ENCODE measurements around the gene TBX19.

TBX19 gene

GRCh38 chr1:168295411-168296114 lies 14.9 kb downstream of the TBX19 start:
- Mint-ChIP-seq H3K9me3 (ENCODE audit: low read depth) (no peaks in the 10 kb centered on the region), H3K4me3 (no peak overlapping the region), H3K27ac (no peak overlapping the region), H3K27me3 (no peaks in the 10 kb centered on the region), H3K4me1 (ENCODE audit: low read depth) (no peaks in the 10 kb centered on the region), H3K36me3 (peaks cover 5% of the 10 kb centered on the region)

GRCh38 chr1:168297019-168297730 lies 16.5 kb downstream of the TBX19 start:
- Mint-ChIP-seq H3K36me3 (peaks cover 8% of the 10 kb centered on the region), H3K4me1 (ENCODE audit: low read depth) (no peaks in the 10 kb centered on the region), H3K27me3 (no peaks in the 10 kb centered on the region), H3K27ac (no peak overlapping the region), H3K4me3 (no peak overlapping the region), H3K9me3 (ENCODE audit: low read depth) (no peaks in the 10 kb centered on the region)

- Mint-ChIP-seq H3K4me1 (ENCODE audit: low read depth) (no peaks in the 10 kb centered on the region), H3K9me3 (ENCODE audit: low read depth) (no peaks in the 10 kb centered on the region), H3K27me3 (no peaks in the 10 kb centered on the region), H3K4me3 (no peak overlapping the region), H3K27ac (no peak overlapping the region), H3K36me3 (peaks cover 10% of the 10 kb centered on the region)
These were observed 17.8 kb downstream of the TBX19 start for GRCh38 chr1:168298446-168298845.

- H3K9me3 Mint-ChIP-seq (ENCODE audit: low read depth): no peaks in the 10 kb centered on the region
- peaks cover 16% of the 10 kb centered on the region for H3K36me3 Mint-ChIP-seq
- no peak overlapping the region for H3K4me3 Mint-ChIP-seq
- no peak overlapping the region for H3K27ac Mint-ChIP-seq
- no peaks in the 10 kb centered on the region for H3K4me1 Mint-ChIP-seq (ENCODE audit: low read depth)
- H3K27me3 Mint-ChIP-seq: no peaks in the 10 kb centered on the region
These were observed 19.9 kb downstream of the TBX19 start for GRCh38 chr1:168300626-168301025.

- Mint-ChIP-seq H3K27ac (no peak overlapping the region), H3K4me1 (ENCODE audit: low read depth) (no peaks in the 10 kb centered on the region), H3K36me3 (peaks cover 24% of the 10 kb centered on the region), H3K4me3 (no peak overlapping the region), H3K27me3 (no peaks in the 10 kb centered on the region), H3K9me3 (ENCODE audit: low read depth) (no peaks in the 10 kb centered on the region)
These were observed 21.1 kb downstream of the TBX19 start for GRCh38 chr1:168301664-168302320.

GRCh38 chr1:168303716-168304540 lies 23.3 kb downstream of the TBX19 start:
- peaks cover 37% of the 10 kb centered on the region for H3K36me3 Mint-ChIP-seq
- H3K4me3 Mint-ChIP-seq: no peak overlapping the region
- no peaks in the 10 kb centered on the region for H3K27me3 Mint-ChIP-seq
- H3K9me3 Mint-ChIP-seq (ENCODE audit: low read depth): no peaks in the 10 kb centered on the region
- H3K27ac Mint-ChIP-seq: no peak overlapping the region
- no peaks in the 10 kb centered on the region for H3K4me1 Mint-ChIP-seq (ENCODE audit: low read depth)

GRCh38 chr1:168304865-168305264 lies 24.2 kb downstream of the TBX19 start:
- Mint-ChIP-seq H3K4me1 (ENCODE audit: low read depth) (no peaks in the 10 kb centered on the region), H3K27ac (no peak overlapping the region), H3K36me3 (peaks cover 37% of the 10 kb centered on the region), H3K9me3 (ENCODE audit: low read depth) (no peaks in the 10 kb centered on the region), H3K4me3 (no peak overlapping the region), H3K27me3 (no peaks in the 10 kb centered on the region)

GRCh38 chr1:168312718-168313604 lies 32.3 kb downstream of the TBX19 start:
- no peaks in the 10 kb centered on the region for H3K27me3 Mint-ChIP-seq
- no peaks in the 10 kb centered on the region for H3K9me3 Mint-ChIP-seq (ENCODE audit: low read depth)
- H3K27ac Mint-ChIP-seq: no peak overlapping the region

GRCh38 chr1:168316142-168316541 lies 35.5 kb downstream of the TBX19 start:
- Mint-ChIP-seq H3K27ac (no peak overlapping the region), H3K27me3 (no peaks in the 10 kb centered on the region), H3K36me3 (peaks cover 19% of the 10 kb centered on the region), H3K4me3 (no peak overlapping the region), H3K9me3 (ENCODE audit: low read depth) (no peaks in the 10 kb centered on the region), H3K4me1 (ENCODE audit: low read depth) (no peaks in the 10 kb centered on the region)

More at GRCh38 chr1:168312718-168313604, 32.3 kb downstream of the TBX19 start:
- H3K36me3 Mint-ChIP-seq: peaks cover 25% of the 10 kb centered on the region
- no peaks in the 10 kb centered on the region for H3K4me1 Mint-ChIP-seq (ENCODE audit: low read depth)
- H3K4me3 Mint-ChIP-seq: no peak overlapping the region

- Mint-ChIP-seq H3K4me1 (ENCODE audit: low read depth) (no peaks in the 10 kb centered on the region), H3K36me3 (peaks cover 13% of the 10 kb centered on the region), H3K4me3 (no peak overlapping the region), H3K27ac (no peak overlapping the region), H3K27me3 (no peaks in the 10 kb centered on the region), H3K9me3 (ENCODE audit: low read depth) (no peaks in the 10 kb centered on the region)
These were observed 36.6 kb downstream of the TBX19 start for GRCh38 chr1:168317309-168317708.

GRCh38 chr1:168319691-168320090 lies 39.0 kb downstream of the TBX19 start:
- Mint-ChIP-seq H3K4me3 (no peak overlapping the region), H3K4me1 (ENCODE audit: low read depth) (no peaks in the 10 kb centered on the region), H3K27me3 (no peaks in the 10 kb centered on the region), H3K27ac (no peak overlapping the region), H3K36me3 (peaks cover 16% of the 10 kb centered on the region), H3K9me3 (ENCODE audit: low read depth) (no peaks in the 10 kb centered on the region)

GRCh38 chr1:168320149-168320548 lies 39.5 kb downstream of the TBX19 start:
- Mint-ChIP-seq H3K4me1 (ENCODE audit: low read depth) (no peaks in the 10 kb centered on the region), H3K9me3 (ENCODE audit: low read depth) (no peaks in the 10 kb centered on the region), H3K4me3 (no peak overlapping the region), H3K36me3 (peaks cover 18% of the 10 kb centered on the region), H3K27me3 (no peaks in the 10 kb centered on the region), H3K27ac (no peak overlapping the region)

- Mint-ChIP-seq H3K27ac (no peak overlapping the region), H3K9me3 (ENCODE audit: low read depth) (no peaks in the 10 kb centered on the region), H3K4me3 (no peak overlapping the region), H3K27me3 (no peaks in the 10 kb centered on the region), H3K36me3 (peaks cover 21% of the 10 kb centered on the region), H3K4me1 (ENCODE audit: low read depth) (no peaks in the 10 kb centered on the region)
These were observed 40.2 kb downstream of the TBX19 start for GRCh38 chr1:168320800-168321450.
